ENCODE data around the gene AJAP1.

AJAP1 gene

GRCh38 chr1:4743978-4744750 lies 89.8 kb downstream of the AJAP1 start:
- no peak for DNase-seq

DNA sequence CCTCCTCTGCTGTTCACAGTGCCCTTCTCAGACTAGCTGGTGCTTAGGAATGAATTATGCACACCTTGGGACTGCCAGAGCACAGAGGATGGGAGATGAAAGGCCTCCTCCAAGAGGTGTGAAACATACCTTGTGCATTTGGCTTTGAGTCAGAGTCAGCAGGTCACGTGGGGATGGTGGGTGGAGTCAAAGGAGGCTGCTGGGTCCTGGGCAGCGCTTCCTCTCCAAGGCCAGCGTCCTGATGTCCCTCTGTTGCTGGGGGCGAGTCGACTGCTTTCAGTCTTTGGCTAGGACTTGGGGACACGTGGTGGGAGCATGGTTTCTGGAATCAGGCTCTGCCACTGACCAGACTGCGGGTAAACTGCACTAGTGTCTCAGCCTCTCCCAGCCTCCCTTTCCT lies 91.2 kb downstream of the AJAP1 start:
- no peak for DNase-seq

GRCh38 chr1:4749406-4749805 lies 95.0 kb downstream of the AJAP1 start:
- no peak for DNase-seq

DNA sequence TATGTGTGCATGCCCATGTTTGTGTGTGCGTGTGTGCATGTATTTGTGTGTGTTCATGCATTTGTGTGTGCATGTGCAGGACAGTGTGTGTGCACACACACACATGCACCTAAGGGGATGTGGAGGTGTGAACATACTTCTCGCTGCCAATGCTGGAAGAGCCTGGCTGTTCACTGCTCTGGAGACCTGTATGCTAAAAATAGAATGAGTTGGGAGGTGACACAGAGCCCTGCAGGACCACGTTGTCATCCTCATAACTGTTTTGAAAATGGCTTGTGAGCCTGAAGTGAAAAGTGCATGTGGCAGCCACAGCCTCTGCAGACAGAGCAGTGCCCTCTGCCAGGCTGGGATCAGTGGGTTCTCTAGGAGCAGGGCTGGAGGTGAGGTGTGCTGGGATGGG lies 95.8 kb downstream of the AJAP1 start:
- DNase-seq, result no peak

DNA sequence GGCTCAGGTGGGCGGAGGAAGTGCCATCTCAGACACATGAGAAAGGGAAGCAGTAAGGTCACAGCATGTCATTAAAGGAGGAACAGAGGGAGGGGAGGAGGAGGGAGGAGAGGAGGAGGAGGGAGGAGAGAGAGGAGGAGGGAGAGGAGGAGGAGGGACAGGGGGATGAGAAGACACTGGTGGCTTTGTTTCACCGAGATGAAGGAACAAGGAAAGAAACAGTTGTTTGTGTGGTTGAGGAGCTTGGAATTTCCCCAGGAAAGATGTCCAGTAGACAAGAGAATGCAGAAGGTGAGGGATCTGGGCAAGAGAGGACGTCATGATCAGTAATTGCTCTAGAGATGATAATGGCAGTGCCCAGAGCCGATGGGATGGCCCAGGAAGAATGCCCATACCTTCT lies 97.7 kb downstream of the AJAP1 start:
- no peak for DNase-seq

- DNase-seq, result no peak
These were observed 100.4 kb downstream of the AJAP1 start for GRCh38 chr1:4754816-4755215.

DNA sequence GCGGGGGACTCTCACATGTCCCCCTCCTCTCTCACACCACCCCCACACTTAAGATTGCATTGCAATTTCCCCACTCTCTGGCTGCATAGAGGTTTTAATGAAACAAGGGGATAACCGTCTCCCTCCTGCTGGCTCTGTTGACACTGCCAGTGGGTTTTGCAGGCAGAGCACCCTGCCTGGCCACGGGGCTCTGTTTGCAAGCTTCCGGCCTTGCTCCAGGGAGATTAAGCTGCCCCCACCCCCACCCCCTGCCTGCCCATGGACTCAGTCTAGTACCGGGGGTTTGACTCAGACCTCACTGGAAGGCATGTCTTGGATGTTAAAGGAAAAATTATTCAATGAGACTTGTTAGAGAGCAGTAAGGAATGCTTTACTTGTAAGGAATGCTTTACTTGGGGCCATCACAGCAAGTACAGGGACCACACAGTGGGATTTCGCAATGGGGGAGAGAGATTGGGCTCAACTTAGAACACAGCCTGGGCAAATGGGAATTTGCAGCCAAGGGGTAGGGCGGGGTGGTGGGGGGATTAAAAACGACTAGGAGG lies 101.0 kb downstream of the AJAP1 start:
- no peak for DNase-seq

GRCh38 chr1:4755864-4756504 lies 101.6 kb downstream of the AJAP1 start:
- DNase-seq, result no peak

- no peak for DNase-seq
These were observed 102.6 kb downstream of the AJAP1 start for GRCh38 chr1:4756851-4757580.

DNA sequence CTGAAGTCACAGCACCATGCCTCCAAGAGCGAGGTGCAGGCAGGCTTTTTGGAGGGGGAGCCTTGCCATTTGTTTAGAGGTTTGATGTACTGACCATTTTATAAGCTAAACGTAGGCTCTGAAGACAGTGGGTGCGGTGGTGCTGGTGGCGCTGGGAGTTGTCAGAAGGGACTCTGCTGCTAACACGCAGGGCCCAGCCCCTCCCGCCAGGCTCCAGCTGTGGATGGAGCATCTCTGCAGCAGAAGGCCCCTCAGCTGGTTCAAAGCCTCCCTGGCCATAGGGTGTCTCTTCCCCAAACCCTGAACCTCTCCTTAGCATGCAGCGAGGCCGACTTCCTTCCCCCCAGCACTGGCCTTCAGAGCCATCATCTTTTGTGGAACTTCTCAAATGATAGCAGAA lies 105.3 kb downstream of the AJAP1 start:
- DNase-seq, result no peak

DNA sequence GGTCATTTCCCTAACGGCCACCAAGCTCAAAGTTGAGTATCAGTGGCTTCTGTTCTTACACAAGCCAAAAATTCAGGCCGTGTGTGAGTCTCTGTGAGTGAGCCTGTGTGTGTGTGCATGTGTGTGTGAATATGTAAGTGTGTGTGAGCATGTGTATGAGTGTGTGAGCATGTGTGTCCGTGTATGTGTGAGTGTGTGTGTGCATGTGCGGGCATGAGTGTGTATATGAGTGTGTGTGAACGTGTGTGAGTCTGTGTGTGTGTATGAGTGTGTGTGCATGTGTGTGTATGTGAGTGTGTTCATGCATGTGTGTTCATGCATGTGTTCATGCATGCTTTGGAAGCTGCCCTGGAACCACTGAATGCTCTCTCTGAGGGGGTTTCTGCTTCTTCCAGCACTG lies 105.7 kb downstream of the AJAP1 start:
- DNase-seq, result no peak

DNA sequence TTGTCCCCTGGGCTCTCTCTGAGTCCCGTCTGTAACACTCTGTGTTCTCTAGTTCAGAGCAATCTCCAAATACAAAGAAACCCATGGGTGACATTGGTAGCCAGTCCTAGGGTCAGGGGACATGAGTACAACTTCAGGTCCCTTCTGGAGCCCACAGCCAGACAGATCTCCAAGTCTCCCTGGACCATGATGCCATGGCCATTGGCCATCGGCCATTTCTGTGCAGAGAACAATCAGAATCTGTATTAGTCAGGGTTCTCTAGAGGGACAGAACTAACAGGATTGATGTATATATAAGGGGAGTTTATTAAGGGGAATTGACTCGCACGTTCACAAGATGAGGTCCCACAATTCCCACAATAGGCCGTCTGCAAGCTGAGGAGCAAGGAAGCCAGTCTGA lies 106.9 kb downstream of the AJAP1 start:
- no peak for DNase-seq

GRCh38 chr1:4762146-4762545 lies 107.7 kb downstream of the AJAP1 start:
- DNase-seq, result no peak

- DNase-seq, result no peak
These were observed 112.9 kb downstream of the AJAP1 start for GRCh38 chr1:4767308-4767707.

DNA sequence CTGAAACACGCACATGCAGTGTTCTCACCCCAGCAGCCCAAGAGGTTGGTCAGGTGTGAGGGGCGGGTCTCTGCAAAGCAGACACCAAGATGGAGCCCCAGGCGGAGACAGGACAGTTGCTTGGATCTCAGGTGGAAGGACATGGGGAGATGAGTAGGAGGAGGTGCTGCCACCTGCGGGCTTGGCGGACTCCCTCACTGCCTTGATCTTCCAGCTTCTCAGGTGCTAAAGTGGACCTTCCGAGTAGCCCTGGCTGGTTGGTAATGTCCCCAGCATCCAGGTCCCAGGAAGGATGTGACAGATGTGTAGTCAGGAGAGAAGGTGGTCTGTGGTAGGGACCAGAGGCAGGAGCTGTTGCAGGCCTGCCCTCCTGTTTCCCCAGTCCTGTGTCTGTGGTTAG lies 114.1 kb downstream of the AJAP1 start:
- DNase-seq, result no peak

DNA sequence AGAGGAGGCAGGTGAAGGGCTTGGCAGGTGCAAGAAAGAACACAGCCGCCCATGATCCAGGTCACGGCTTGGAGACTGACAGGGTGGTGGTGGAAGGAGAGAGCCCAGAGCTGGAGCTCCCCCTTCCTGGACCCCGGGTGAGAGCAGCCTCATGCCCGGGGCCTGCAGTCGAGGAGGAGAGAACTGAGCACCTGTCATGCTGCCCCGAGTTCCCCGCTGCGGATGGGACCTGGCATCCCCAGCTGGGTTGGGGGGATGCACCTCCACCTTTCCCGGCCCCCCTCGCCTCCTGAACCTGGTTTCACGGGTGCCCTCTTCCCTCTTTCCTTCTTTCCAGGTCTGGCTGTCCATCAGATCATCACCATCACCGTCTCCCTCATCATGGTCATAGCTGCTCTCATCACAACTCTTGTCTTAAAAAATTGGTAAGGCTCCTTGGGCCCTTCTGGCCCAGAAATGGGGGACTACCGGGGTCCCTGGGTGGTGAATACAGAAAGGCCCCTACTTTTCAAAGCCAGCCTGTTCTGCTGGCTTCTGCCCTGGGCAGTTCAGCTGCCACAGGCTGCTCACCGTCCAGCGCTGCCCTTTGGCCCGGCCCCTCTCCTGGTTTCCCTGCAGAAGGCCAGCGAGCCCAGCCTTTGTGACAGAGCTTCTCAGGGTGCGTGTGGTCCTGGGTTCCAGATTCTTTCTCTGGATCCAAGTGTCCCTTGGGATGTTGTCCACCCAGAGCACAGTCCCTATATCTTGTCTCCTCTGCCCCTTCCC lies 115.3 kb downstream of the AJAP1 start:
- no peak for DNase-seq

GRCh38 chr1:4770713-4771112 lies 116.3 kb downstream of the AJAP1 start:
- no peak for DNase-seq

GRCh38 chr1:4771267-4771666 lies 116.9 kb downstream of the AJAP1 start:
- no peak for DNase-seq

DNA sequence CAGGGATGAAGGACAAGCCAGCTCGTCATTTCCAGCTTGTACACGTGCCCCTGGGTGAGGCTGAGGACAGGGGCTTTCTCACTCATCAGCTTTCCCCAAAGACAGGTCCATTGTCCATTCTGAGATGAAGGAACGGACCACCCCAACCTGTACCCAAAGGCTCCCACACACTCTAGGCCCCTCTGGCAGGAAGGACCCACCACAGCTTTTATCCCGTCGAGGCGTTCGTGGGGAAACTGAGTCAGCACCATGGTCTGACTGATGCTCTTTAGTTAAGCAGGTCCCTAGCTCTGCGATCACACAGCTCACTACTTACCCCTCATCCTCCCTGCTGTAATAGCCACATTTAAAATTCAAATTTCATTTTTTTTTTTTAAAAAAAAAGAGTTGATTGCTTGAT lies 117.3 kb downstream of the AJAP1 start:
- DNase-seq, result no peak

GRCh38 chr1:4772294-4773010 lies 118.0 kb downstream of the AJAP1 start:
- no peak for DNase-seq

GRCh38 chr1:4773226-4773625 lies 118.8 kb downstream of the AJAP1 start:
- no peak for DNase-seq

DNA sequence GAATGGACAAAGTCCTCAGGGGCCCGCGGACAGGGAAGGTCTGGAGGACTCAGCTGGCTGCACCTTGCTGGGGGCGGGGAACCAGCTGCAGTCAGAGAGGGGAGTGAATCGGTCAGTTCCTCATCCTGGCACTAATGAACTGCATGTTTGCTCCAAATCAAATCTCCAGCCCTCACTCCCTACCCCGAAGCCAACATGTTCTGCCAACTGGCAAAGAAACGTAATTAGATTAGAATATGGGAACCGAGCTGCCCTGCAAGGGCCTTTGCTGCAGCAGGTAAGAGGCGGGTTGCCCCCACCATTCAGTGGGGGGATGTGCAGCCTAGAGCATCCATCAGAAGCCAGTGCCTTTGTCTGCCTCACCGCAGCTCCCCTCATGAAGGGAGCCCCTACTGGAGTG lies 121.1 kb downstream of the AJAP1 start:
- DNase-seq, result no peak

Measured in activated T-cell treated with anti-CD3 and anti-CD28 coated beads for 4 hours (primary cell).